GM19467 (cell line): ENCODE results near the gene IL10RA.

Source experiments
- ATAC-seq: cut with Tn5 transposase; IDR thresholded peaks from one replicate; pipeline ENCODE4 v1.9.1; 2021; ENCODE audit warnings: mild to moderate bottlenecking, moderate library complexity; ENCODE audit not compliant: unreplicated experiment

Gene IL10RA

GRCh38 chr11:118042796-118043195, 56.6 kb downstream of the IL10RA start:
- no peak for ATAC-seq

GRCh38 chr11:118045191-118045590, 59.0 kb downstream of the IL10RA start:
- ATAC-seq, result no peak

GRCh38 chr11:118046051-118046963, 60.1 kb downstream of the IL10RA start:
- no peak for ATAC-seq

GRCh38 chr11:118046964-118047700, 60.9 kb downstream of the IL10RA start:
- no peak for ATAC-seq

GRCh38 chr11:118047749-118048148, 61.6 kb downstream of the IL10RA start:
- no peak for ATAC-seq

- ATAC-seq, result no peak
Observed at GRCh38 chr11:118048472-118049370, 62.5 kb downstream of the IL10RA start.

GRCh38 chr11:118049771-118050170, 63.6 kb downstream of the IL10RA start:
- no peak for ATAC-seq

- ATAC-seq, result no peak
Observed at GRCh38 chr11:118050208-118050891, 64.2 kb downstream of the IL10RA start.
